OCI-LY7 (cell line): ENCODE results near the gene CSPG4. TPM values are rescaled to one million over a fixed set of nuclear protein-coding genes. Genes with fewer than 3 reads are reported as not detected.

Source experiments
- BruUV-seq: library from RNA; stranded (reverse); fragments of 400-500 nt; replicated peaks from 2 replicates; lab custom pipeline; 2021; lab: Mats Ljungman, UMichigan
- CTCF ChIA-PET: fragments of 300-600 bp; sonication (Branson Sonifier 250); formaldehyde crosslinking; loops from one replicate; lab custom pipeline; 2022; ENCODE audit warnings: antibody characterized with exemption; ENCODE audit not compliant: unreplicated experiment; lab: Charles Lee
- POLR2A ChIA-PET: fragments of 300-600 bp; sonication (Branson Sonifier 250); formaldehyde crosslinking; loops from one replicate; lab custom pipeline; 2022; ENCODE audit warnings: antibody characterized with exemption; lab: Charles Lee
- DNase-seq: peaks from one replicate; pipeline ENCODE4 v3.0.0-alpha.2; 2015; ENCODE audit warnings: low spot score
- H2AFZ ChIP-seq: fragments of 200-600 bp; sonication (generic), shearing (Covaris generic); 2 replicates; pipeline ENCODE4 v1.6.1; 2014; ENCODE audit warnings: mild to moderate bottlenecking, antibody characterized with exemption, low read length, moderate library complexity
- H3K27ac ChIP-seq: fragments of 200-600 bp; sonication (generic); 2 replicates; pipeline ENCODE4 v1.5.1; 2014; ENCODE audit warnings: mixed run types, low read depth, mild to moderate bottlenecking, moderate library complexity, low read length, inconsistent platforms; ENCODE audit not compliant: poor library complexity, severe bottlenecking
- H3K36me3 ChIP-seq: fragments of 200-600 bp; sonication (generic); 2 replicates; pipeline ENCODE4 v1.6.1; 2014; ENCODE audit warnings: mild to moderate bottlenecking, antibody characterized with exemption, low read length, moderate library complexity, mixed read lengths; ENCODE audit not compliant: insufficient read depth
- H3K4me1 ChIP-seq: fragments of 200-600 bp; sonication (generic); 2 replicates; pipeline ENCODE4 v1.5.1; 2014; ENCODE audit warnings: mild to moderate bottlenecking, low read length; ENCODE audit not compliant: insufficient read depth, poor library complexity, severe bottlenecking
- H3K4me2 ChIP-seq: fragments of 200-600 bp; sonication (generic); 2 replicates; pipeline ENCODE4 v1.6.1; 2014; ENCODE audit warnings: mild to moderate bottlenecking, low read length
- H3K4me3 ChIP-seq: fragments of 200-600 bp; sonication (generic); 2 replicates; pipeline ENCODE4 v1.5.1; 2014; ENCODE audit warnings: mild to moderate bottlenecking, low read depth, low read length; ENCODE audit not compliant: poor library complexity, severe bottlenecking
- H3K79me2 ChIP-seq: fragments of 200-600 bp; sonication (generic); 2 replicates; pipeline ENCODE4 v1.6.1; 2016; ENCODE audit warnings: low read depth, mild to moderate bottlenecking, low read length, moderate library complexity, mixed read lengths; ENCODE audit not compliant: insufficient read depth
- H3K9me2 ChIP-seq: fragments of 200-600 bp; sonication (generic); 2 replicates; pipeline ENCODE4 v1.6.1; 2016; ENCODE audit warnings: mild to moderate bottlenecking, low read length, mixed read lengths; ENCODE audit not compliant: insufficient read depth
- H3K9me3 ChIP-seq: fragments of 200-600 bp; sonication (generic); 2 replicates; pipeline ENCODE4 v1.6.1; 2014; ENCODE audit warnings: mild to moderate bottlenecking, mixed run types, low read length, mixed read lengths
- H4K20me1 ChIP-seq: fragments of 200-600 bp; sonication (generic); 2 replicates; pipeline ENCODE4 v1.6.1; 2014; ENCODE audit warnings: mild to moderate bottlenecking, antibody characterized with exemption, low read length, moderate library complexity, mixed read lengths; ENCODE audit not compliant: insufficient read depth
- EZH2phosphoT487 ChIP-seq: fragments of 200-600 bp; sonication (generic); IDR thresholded peaks from 2 replicates; pipeline ENCODE4 v1.6.1; 2018; ENCODE audit warnings: low read depth, borderline replicate concordance, mild to moderate bottlenecking, mixed run types, antibody characterized with exemption, low read length, moderate library complexity, mixed read lengths
- intact Hi-C: fragments of 100-400 bp; cut with micrococcal nuclease; formaldehyde crosslinking; loops from one replicate; pipeline ENCODE4 v1.10.0; 2022; ENCODE audit not compliant: unreplicated experiment
- total RNA-seq, 2 experiments: library from RNA; depleted of rRNA in 1 of 2; stranded (reverse); fragments of >200 nt in 1 of 2; shearing (Covaris generic) in 1 of 2; gene quantifications; 2 replicates each; pipeline ENCODE4 v1.2.3, GENCODE V29; 2014 to 2022
- TF ChIP-seq, protein P1 (sequence below): fragments of 200-600 bp; sonication (generic); conservative IDR thresholded peaks from 2 replicates; pipeline ENCODE4 v1.5.1; 2014; ENCODE audit warnings: mild to moderate bottlenecking, antibody characterized with exemption, low read length, moderate library complexity, mixed read lengths

The CSPG4 gene
- total RNA-seq, 2 experiments from 2014 or later: not detected

GRCh38 chr15:75671730-75672602 is 40.7 kb downstream of the CSPG4 start:
- ChIA-PET CTCF (interaction anchor here (0.5 kb wide), 1 partner anchor 224 kb away, joined by 3 read pairs; no protein-coding TSS in a partner anchor), POLR2A (interaction anchor here (0.7 to 0.8 kb wide), 2 partner anchors 31 to 304 kb away, joined by 3 read pairs; no protein-coding TSS in a partner anchor)
- H3K4me1 ChIP-seq: no peaks in the 10 kb centered on the region
- no TSS peak for BruUV-seq
- H3K9me3 ChIP-seq: no peaks in the 10 kb centered on the region
- no peaks in the 10 kb centered on the region for H3K9me2 ChIP-seq
- no peak overlapping the region for H3K27ac ChIP-seq
- H3K4me2 ChIP-seq: no peak overlapping the region
- no peak overlapping the region for H3K4me3 ChIP-seq
- no peaks in the 10 kb centered on the region for H3K36me3 ChIP-seq
- intact Hi-C loops: no loop called here
- H4K20me1 ChIP-seq: no peaks in the 10 kb centered on the region
- TF ChIP-seq EZH2phosphoT487: no peak
- TF ChIP-seq, protein P1, sequence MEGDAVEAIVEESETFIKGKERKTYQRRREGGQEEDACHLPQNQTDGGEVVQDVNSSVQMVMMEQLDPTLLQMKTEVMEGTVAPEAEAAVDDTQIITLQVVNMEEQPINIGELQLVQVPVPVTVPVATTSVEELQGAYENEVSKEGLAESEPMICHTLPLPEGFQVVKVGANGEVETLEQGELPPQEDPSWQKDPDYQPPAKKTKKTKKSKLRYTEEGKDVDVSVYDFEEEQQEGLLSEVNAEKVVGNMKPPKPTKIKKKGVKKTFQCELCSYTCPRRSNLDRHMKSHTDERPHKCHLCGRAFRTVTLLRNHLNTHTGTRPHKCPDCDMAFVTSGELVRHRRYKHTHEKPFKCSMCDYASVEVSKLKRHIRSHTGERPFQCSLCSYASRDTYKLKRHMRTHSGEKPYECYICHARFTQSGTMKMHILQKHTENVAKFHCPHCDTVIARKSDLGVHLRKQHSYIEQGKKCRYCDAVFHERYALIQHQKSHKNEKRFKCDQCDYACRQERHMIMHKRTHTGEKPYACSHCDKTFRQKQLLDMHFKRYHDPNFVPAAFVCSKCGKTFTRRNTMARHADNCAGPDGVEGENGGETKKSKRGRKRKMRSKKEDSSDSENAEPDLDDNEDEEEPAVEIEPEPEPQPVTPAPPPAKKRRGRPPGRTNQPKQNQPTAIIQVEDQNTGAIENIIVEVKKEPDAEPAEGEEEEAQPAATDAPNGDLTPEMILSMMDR: no peak
- H2AFZ ChIP-seq: no peak overlapping the region
- DNase-seq: no peak
- H3K79me2 ChIP-seq: no peaks in the 10 kb centered on the region

- ChIA-PET POLR2A (no interaction called here), CTCF (no interaction called here)
- BruUV-seq: no TSS peak
Measured at GRCh38 chr15:75669879-75670212, 42.8 kb downstream of the CSPG4 start.

More at GRCh38 chr15:75669879-75670212, 42.8 kb downstream of the CSPG4 start:
- Histone ChIP-seq H4K20me1 (no peaks in the 10 kb centered on the region), H3K9me2 (no peaks in the 10 kb centered on the region), H3K4me3 (no peak overlapping the region), H3K79me2 (no peaks in the 10 kb centered on the region), H3K27ac (no peak overlapping the region), H3K9me3 (no peaks in the 10 kb centered on the region), H3K4me1 (no peaks in the 10 kb centered on the region), H3K36me3 (no peaks in the 10 kb centered on the region), H3K4me2 (no peak overlapping the region), H2AFZ (no peak overlapping the region)
- DNase-seq: no peak
- intact Hi-C loops: no loop called here
- TF ChIP-seq, protein P1: no peak
- no peak for TF ChIP-seq EZH2phosphoT487
